NCI-H526 (cell line): ENCODE measurements around the gene KIFC3.
A peak's percentile ranks its signal among the peaks of the same experiment; 100 is the strongest.
"Not testable (repeated sequence)": the region's sequence is repeated elsewhere in the genome, so short reads cannot be mapped to it uniquely, and the experiment has no call there.

ENCODE experiments used
- DNase-seq, 2 experiments: peaks; one replicate each; lab custom pipeline; 2025; lab: John Stamatoyannopoulos, UW

The KIFC3 gene

GRCh38 chr16:57739756-57740422 lies 62.4 kb downstream of the KIFC3 start:
- DNase-seq = no peak

- DNase-seq = no peak
Measured at GRCh38 chr16:57738844-57739243, 63.4 kb downstream of the KIFC3 start.

- peak in 1 of 2 experiments; percentile 27 for DNase-seq
Measured at GRCh38 chr16:57736419-57737351, 65.6 kb downstream of the KIFC3 start.

GRCh38 chr16:57735755-57736418 lies 66.4 kb downstream of the KIFC3 start, which contains the start of gene KATNB1:
TSS of gene KATNB1 (plus strand) at chr16:57735770. CDS start at chr16:57737244, 1,474 bp downstream.
- no peak for DNase-seq

GRCh38 chr16:57734925-57735754 lies 67.2 kb downstream of the KIFC3 start:
- DNase-seq = peak; percentile 98 to 99

- DNase-seq = no peak
Measured at GRCh38 chr16:57734308-57734924, 67.9 kb downstream of the KIFC3 start.

- no peak for DNase-seq
Measured at GRCh38 chr16:57732714-57733113, 69.6 kb downstream of the KIFC3 start.

- DNase-seq = no peak
Measured at GRCh38 chr16:57732037-57732436, 70.3 kb downstream of the KIFC3 start.

- no peak for DNase-seq
Measured at GRCh38 chr16:57730771-57731730, 71.2 kb downstream of the KIFC3 start.

GRCh38 chr16:57729852-57730251 lies 72.4 kb downstream of the KIFC3 start:
- not testable (repeated sequence) for DNase-seq

- DNase-seq = no peak
Measured at GRCh38 chr16:57729182-57729484, 73.2 kb downstream of the KIFC3 start.

GRCh38 chr16:57728336-57729181 lies 73.7 kb downstream of the KIFC3 start:
- no peak for DNase-seq

- DNase-seq = no peak
Measured at GRCh38 chr16:57727610-57728009, 74.7 kb downstream of the KIFC3 start.

- no peak for DNase-seq
Measured at GRCh38 chr16:57726433-57726947, 75.8 kb downstream of the KIFC3 start.

- no peak for DNase-seq
Measured at GRCh38 chr16:57725976-57726375, 76.3 kb downstream of the KIFC3 start.

- no peak for DNase-seq
Measured at GRCh38 chr16:57725554-57725953, 76.7 kb downstream of the KIFC3 start.

- no peak for DNase-seq
Measured at GRCh38 chr16:57725151-57725550, 77.1 kb downstream of the KIFC3 start.

GRCh38 chr16:57724531-57724930 lies 77.8 kb downstream of the KIFC3 start:
- DNase-seq = no peak

GRCh38 chr16:57723170-57723569 lies 79.1 kb downstream of the KIFC3 start:
- no peak for DNase-seq
